Activated naive CD4-positive, alpha-beta T cell treated with anti-CD3 and anti-CD28 coated beads, Interleukin-2, amount 50 U/mL, for 72 hours (primary cell): Measurements from ENCODE around the gene LAMA3. TPM values are rescaled to one million over a fixed set of nuclear protein-coding genes. Genes with fewer than 3 reads are reported as not detected.

ENCODE experiments used
- ATAC-seq, 2 donors: fragments of 150-1000 bp; cut with Tn5 transposase; 2 replicates each; pipeline ENCODE4 v1.10.0; 2021; ENCODE audit warnings: mild to moderate bottlenecking in 2 of 2, moderate library complexity in 2 of 2
- DNase-seq, 2 donors: peaks; one replicate each; pipeline ENCODE4 v3.0.0; 2021 to 2022; ENCODE audit warnings: low spot score in 2 of 2
- H3K27ac Mint-ChIP-seq, 2 donors: one replicate each; pipeline ENCODE4 v1.8.0; 2022; ENCODE audit warnings: mild to moderate bottlenecking in 2 of 2, mixed read lengths in 2 of 2
- H3K36me3 Mint-ChIP-seq, 2 donors: one replicate each; pipeline ENCODE4 v1.8.0; 2022; ENCODE audit warnings: mixed read lengths in 2 of 2
- H3K9me3 Mint-ChIP-seq, 2 donors: one replicate each; pipeline ENCODE4 v1.8.0; 2022; ENCODE audit warnings: mixed read lengths in 2 of 2
- total RNA-seq, 2 donors: library from RNA; stranded (reverse); gene quantifications; one replicate each; pipeline ENCODE4 v1.2.3, GENCODE V29; 2022

LAMA3 gene
- total RNA-seq, 2 donors from 2014 or later = 0.07 to 0.16 TPM

- Mint-ChIP-seq H3K9me3 (no peaks in the 10 kb centered on the region), H3K36me3 (no peaks in the 10 kb centered on the region), H3K27ac (no peak overlapping the region)
- DNase-seq = peak in 1 of 2 donors; percentile 21
- ATAC-seq = peak; percentile 33 to 34
Observed at GRCh38 chr18:23689616-23690504, 607 bp downstream of the LAMA3 start.

GRCh38 chr18:23690505-23691068 lies 1.3 kb downstream of the LAMA3 start:
- no peaks in the 10 kb centered on the region for H3K9me3 Mint-ChIP-seq
- H3K27ac Mint-ChIP-seq = no peak overlapping the region
- no peaks in the 10 kb centered on the region for H3K36me3 Mint-ChIP-seq
- ATAC-seq (no peak), DNase-seq (no peak)

- ATAC-seq = no peak
- H3K9me3 Mint-ChIP-seq = no peaks in the 10 kb centered on the region
- no peaks in the 10 kb centered on the region for H3K36me3 Mint-ChIP-seq
- no peak for DNase-seq
- no peak overlapping the region for H3K27ac Mint-ChIP-seq
Observed at GRCh38 chr18:23693846-23694245, 4.6 kb downstream of the LAMA3 start.

GRCh38 chr18:23694637-23695430 lies 5.6 kb downstream of the LAMA3 start:
- DNase-seq (no peak), ATAC-seq (no peak)
- Mint-ChIP-seq H3K36me3 (no peaks in the 10 kb centered on the region), H3K27ac (no peak overlapping the region), H3K9me3 (no peaks in the 10 kb centered on the region)

GRCh38 chr18:23701017-23701416 lies 11.8 kb downstream of the LAMA3 start:
- ATAC-seq (no peak), DNase-seq (no peak)
- Mint-ChIP-seq H3K36me3 (no peaks in the 10 kb centered on the region), H3K9me3 (no peaks in the 10 kb centered on the region), H3K27ac (no peak overlapping the region)

- Mint-ChIP-seq H3K9me3 (no peaks in the 10 kb centered on the region), H3K36me3 (no peaks in the 10 kb centered on the region)
- ATAC-seq = no peak
Observed at GRCh38 chr18:23701544-23702064, 12.4 kb downstream of the LAMA3 start.

GRCh38 chr18:23702606-23703005 lies 13.4 kb downstream of the LAMA3 start:
- Mint-ChIP-seq H3K9me3 (peaks cover 0 to 4% of the 10 kb centered on the region in 2 donors), H3K36me3 (peaks cover 0 to 5% of the 10 kb centered on the region in 2 donors), H3K27ac (no peak overlapping the region)
- DNase-seq = no peak
- no peak for ATAC-seq

More at GRCh38 chr18:23701544-23702064, 12.4 kb downstream of the LAMA3 start:
- no peak overlapping the region for H3K27ac Mint-ChIP-seq
- DNase-seq = no peak

- Mint-ChIP-seq H3K36me3 (peaks cover 0 to 10% of the 10 kb centered on the region in 2 donors), H3K27ac (no peak overlapping the region), H3K9me3 (peaks cover 0 to 4% of the 10 kb centered on the region in 2 donors)
- ATAC-seq (peak in 1 of 2 donors; percentile 71), DNase-seq (peak in 1 of 2 donors; percentile 10)
Observed at GRCh38 chr18:23703057-23703986, 14.1 kb downstream of the LAMA3 start.

- DNase-seq (no peak), ATAC-seq (no peak)
- Mint-ChIP-seq H3K9me3 (peaks cover 0 to 4% of the 10 kb centered on the region in 2 donors), H3K27ac (no peak overlapping the region), H3K36me3 (peaks cover 0 to 10% of the 10 kb centered on the region in 2 donors)
Observed at GRCh38 chr18:23703987-23704384, 14.7 kb downstream of the LAMA3 start.

- DNase-seq = no peak
- Mint-ChIP-seq H3K9me3 (peaks cover 0 to 10% of the 10 kb centered on the region in 2 donors), H3K36me3 (peaks cover 0 to 10% of the 10 kb centered on the region in 2 donors), H3K27ac (no peak overlapping the region)
- no peak for ATAC-seq
Observed at GRCh38 chr18:23704806-23705205, 15.6 kb downstream of the LAMA3 start.

GRCh38 chr18:23706971-23707640 lies 17.9 kb downstream of the LAMA3 start:
- no peak overlapping the region for H3K27ac Mint-ChIP-seq
- H3K9me3 Mint-ChIP-seq = peaks cover 0 to 10% of the 10 kb centered on the region in 2 donors
- no peak for ATAC-seq
- H3K36me3 Mint-ChIP-seq = peaks cover 0 to 10% of the 10 kb centered on the region in 2 donors
- no peak for DNase-seq

- peaks cover 0 to 10% of the 10 kb centered on the region in 2 donors for H3K9me3 Mint-ChIP-seq
- no peak for DNase-seq
- H3K27ac Mint-ChIP-seq = no peak overlapping the region
Observed at GRCh38 chr18:23710068-23710527, 20.8 kb downstream of the LAMA3 start.

GRCh38 chr18:23710946-23711345 lies 21.7 kb downstream of the LAMA3 start:
- peaks cover 0 to 10% of the 10 kb centered on the region in 2 donors for H3K36me3 Mint-ChIP-seq

More at GRCh38 chr18:23710068-23710527, 20.8 kb downstream of the LAMA3 start:
- no peak for ATAC-seq
- peaks cover 0 to 10% of the 10 kb centered on the region in 2 donors for H3K36me3 Mint-ChIP-seq

GRCh38 chr18:23711426-23711825 lies 22.2 kb downstream of the LAMA3 start:
- Mint-ChIP-seq H3K27ac (no peak overlapping the region), H3K36me3 (peaks cover 0 to 10% of the 10 kb centered on the region in 2 donors), H3K9me3 (peaks cover 0 to 10% of the 10 kb centered on the region in 2 donors)
- DNase-seq = no peak
- ATAC-seq = no peak

More at GRCh38 chr18:23710946-23711345, 21.7 kb downstream of the LAMA3 start:
- Mint-ChIP-seq H3K9me3 (peaks cover 0 to 10% of the 10 kb centered on the region in 2 donors), H3K27ac (no peak overlapping the region)
- ATAC-seq = no peak
- no peak for DNase-seq

- peaks cover 0 to 6% of the 10 kb centered on the region in 2 donors for H3K9me3 Mint-ChIP-seq
- H3K36me3 Mint-ChIP-seq = peaks cover 0 to 6% of the 10 kb centered on the region in 2 donors
- no peak overlapping the region for H3K27ac Mint-ChIP-seq
- ATAC-seq = peak in 1 of 2 donors; percentile 50
- no peak for DNase-seq
Observed at GRCh38 chr18:23712445-23712844, 23.2 kb downstream of the LAMA3 start.
